Caco-2 (cell line): ENCODE data around the gene MLPH. TPM values are rescaled to one million over a fixed set of nuclear protein-coding genes. Genes with fewer than 3 reads are reported as not detected.

Experiments
- BruUV-seq: library from RNA; stranded (reverse); fragments of 400-500 nt; replicated peaks from 2 replicates; lab custom pipeline; 2021; lab: Mats Ljungman, UMichigan
- CTCF ChIA-PET: fragments of 300-600 bp; sonication (Branson Sonifier 250); formaldehyde crosslinking; loops from one replicate; lab custom pipeline; 2022; ENCODE audit warnings: antibody characterized with exemption; lab: Charles Lee
- POLR2A ChIA-PET: fragments of 300-600 bp; sonication (Branson Sonifier 250); formaldehyde crosslinking; loops from one replicate; lab custom pipeline; 2022; ENCODE audit warnings: antibody characterized with exemption; lab: Charles Lee
- DNase-seq, 2 experiments: peaks; one replicate each; pipeline versions ENCODE4 v3.0.0 to v3.0.0-alpha.2; 2020 to 2022
- H3K27me3 ChIP-seq: replicated peaks from 2 replicates; pipeline ENCODE4 v1.6.0; 2011; ENCODE audit warnings: low read length; ENCODE audit not compliant: control insufficient read depth, insufficient read depth
- H3K36me3 ChIP-seq: 2 replicates; pipeline ENCODE4 v1.5.1; 2011; ENCODE audit warnings: low read length; ENCODE audit not compliant: control insufficient read depth, insufficient read depth
- H3K4me1 ChIP-seq: fragments of 250-450 bp; sonication (Bioruptor Pico); 2 replicates; pipeline ENCODE4 v1.5.1; 2020; ENCODE audit warnings: mild to moderate bottlenecking
- H3K4me3 ChIP-seq: 2 replicates; pipeline ENCODE4 v1.5.1; 2011; ENCODE audit warnings: low read depth, mild to moderate bottlenecking, control low read depth, low read length
- H3K9me3 ChIP-seq: fragments of 250-450 bp; sonication (Bioruptor Pico); 2 replicates; pipeline ENCODE4 v1.5.1; 2020; ENCODE audit warnings: mild to moderate bottlenecking, moderate library complexity
- H3K27ac Mint-ChIP-seq: one replicate; pipeline ENCODE4 v1.8.0; 2022; ENCODE audit warnings: mixed read lengths; ENCODE audit not compliant: unreplicated experiment
- H3K27me3 Mint-ChIP-seq: one replicate; pipeline ENCODE4 v1.8.0; 2022; ENCODE audit warnings: mixed read lengths; ENCODE audit not compliant: insufficient read depth, unreplicated experiment
- H3K36me3 Mint-ChIP-seq: one replicate; pipeline ENCODE4 v1.8.0; 2022; ENCODE audit warnings: mild to moderate bottlenecking, mixed read lengths; ENCODE audit not compliant: insufficient read depth, unreplicated experiment
- H3K4me1 Mint-ChIP-seq: one replicate; pipeline ENCODE4 v1.8.0; 2022; ENCODE audit warnings: low read depth, mixed read lengths; ENCODE audit not compliant: unreplicated experiment
- H3K4me3 Mint-ChIP-seq: one replicate; pipeline ENCODE4 v1.8.0; 2022; ENCODE audit warnings: mild to moderate bottlenecking, moderate library complexity, mixed read lengths; ENCODE audit not compliant: unreplicated experiment
- H3K9me3 Mint-ChIP-seq: one replicate; pipeline ENCODE4 v1.8.0; 2022; ENCODE audit warnings: mixed read lengths; ENCODE audit not compliant: unreplicated experiment
- intact Hi-C: fragments of 100-400 bp; cut with micrococcal nuclease; formaldehyde crosslinking; loops from one replicate; pipeline ENCODE4 v1.10.0; 2022; ENCODE audit not compliant: unreplicated experiment
- total RNA-seq: library from RNA; stranded (reverse); gene quantifications from 2 replicates; pipeline ENCODE4 v1.2.3, GENCODE V29; 2022
- TF ChIP-seq, protein P1 (sequence below), 2 experiments: fragments of 200-600 bp in 1 of 2; IDR thresholded peaks; 1 replicate in 1 of 2; 2 replicates in 1 of 2; pipeline versions ENCODE4 v1.5.1 to v1.8.0; 2011 to 2022; ENCODE audit warnings: antibody characterized with exemption in 1 of 2, control low read depth in 1 of 2, inconsistent platforms in 1 of 2, low read depth in 1 of 2, low read length in 1 of 2, mild to moderate bottlenecking in 1 of 2, moderate library complexity in 1 of 2; ENCODE audit not compliant: insufficient read depth in 1 of 2, severe bottlenecking in 1 of 2, unreplicated experiment in 1 of 2

Gene MLPH
- total RNA-seq, 1 experiment from 2014 or later = not detected

DNA sequence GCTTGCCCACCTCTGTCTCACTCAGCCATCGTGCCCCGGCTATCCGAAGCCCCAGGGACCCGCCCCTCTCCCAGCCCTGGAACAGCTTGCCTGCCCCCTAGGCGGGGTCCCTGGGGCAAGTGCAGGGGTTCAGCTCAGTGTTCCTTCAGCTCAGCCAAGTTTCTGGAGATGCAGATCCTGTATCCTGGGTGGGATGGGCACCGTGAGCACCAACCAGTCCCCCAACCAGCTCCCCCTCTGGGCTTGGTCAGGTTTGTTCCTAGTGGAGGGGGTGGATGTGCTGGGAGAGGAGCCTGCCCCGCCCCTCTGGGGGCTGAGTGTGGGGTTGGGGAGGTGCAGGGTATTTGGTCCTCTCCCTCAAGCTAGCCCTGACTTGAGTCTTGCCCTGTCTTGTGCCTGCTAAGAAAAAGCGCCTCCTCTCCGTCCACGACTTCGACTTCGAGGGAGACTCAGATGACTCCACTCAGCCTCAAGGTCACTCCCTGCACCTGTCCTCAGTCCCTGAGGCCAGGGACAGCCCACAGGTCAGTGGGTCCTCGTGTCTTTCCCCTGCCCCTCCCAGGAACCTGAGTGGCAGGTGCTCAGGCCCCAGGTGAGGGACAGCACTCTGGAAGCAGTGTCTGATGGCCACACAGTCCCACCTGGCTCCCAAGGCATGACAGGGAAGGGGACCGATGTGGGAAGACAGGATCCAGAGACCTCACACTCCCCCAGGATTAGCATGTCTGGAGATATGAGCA lies 32.6 kb downstream of the MLPH start:
- intact Hi-C loops = no loop called here
- H3K4me3 Mint-ChIP-seq = no peak overlapping the region
- H3K36me3 Mint-ChIP-seq = no peaks in the 10 kb centered on the region
- no peaks in the 10 kb centered on the region for H3K9me3 Mint-ChIP-seq
- ChIA-PET CTCF (interaction anchor here (1.1 kb wide), 1 partner anchor 52 kb away, joined by 3 read pairs; no protein-coding TSS in a partner anchor), POLR2A (no interaction called here)
- no peaks in the 10 kb centered on the region for H3K4me1 ChIP-seq
- no peaks in the 10 kb centered on the region for H3K27me3 Mint-ChIP-seq
- DNase-seq = no peak
- TF ChIP-seq, protein P1, sequence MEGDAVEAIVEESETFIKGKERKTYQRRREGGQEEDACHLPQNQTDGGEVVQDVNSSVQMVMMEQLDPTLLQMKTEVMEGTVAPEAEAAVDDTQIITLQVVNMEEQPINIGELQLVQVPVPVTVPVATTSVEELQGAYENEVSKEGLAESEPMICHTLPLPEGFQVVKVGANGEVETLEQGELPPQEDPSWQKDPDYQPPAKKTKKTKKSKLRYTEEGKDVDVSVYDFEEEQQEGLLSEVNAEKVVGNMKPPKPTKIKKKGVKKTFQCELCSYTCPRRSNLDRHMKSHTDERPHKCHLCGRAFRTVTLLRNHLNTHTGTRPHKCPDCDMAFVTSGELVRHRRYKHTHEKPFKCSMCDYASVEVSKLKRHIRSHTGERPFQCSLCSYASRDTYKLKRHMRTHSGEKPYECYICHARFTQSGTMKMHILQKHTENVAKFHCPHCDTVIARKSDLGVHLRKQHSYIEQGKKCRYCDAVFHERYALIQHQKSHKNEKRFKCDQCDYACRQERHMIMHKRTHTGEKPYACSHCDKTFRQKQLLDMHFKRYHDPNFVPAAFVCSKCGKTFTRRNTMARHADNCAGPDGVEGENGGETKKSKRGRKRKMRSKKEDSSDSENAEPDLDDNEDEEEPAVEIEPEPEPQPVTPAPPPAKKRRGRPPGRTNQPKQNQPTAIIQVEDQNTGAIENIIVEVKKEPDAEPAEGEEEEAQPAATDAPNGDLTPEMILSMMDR (IDR thresholded peaks at IDR 0.05; ENCODE audit: insufficient read depth in 1 of 2, low read depth in 1 of 2, low read length in 1 of 2, severe bottlenecking in 1 of 2, unreplicated experiment in 1 of 2) = no peak
- no peaks in the 10 kb centered on the region for H3K4me1 Mint-ChIP-seq
- H3K27me3 ChIP-seq = no peaks in the 10 kb centered on the region
- no peak overlapping the region for H3K4me3 ChIP-seq
- BruUV-seq = no TSS peak
- no peaks in the 10 kb centered on the region for H3K9me3 ChIP-seq
- no peaks in the 10 kb centered on the region for H3K36me3 ChIP-seq
- H3K27ac Mint-ChIP-seq = no peak overlapping the region

DNA sequence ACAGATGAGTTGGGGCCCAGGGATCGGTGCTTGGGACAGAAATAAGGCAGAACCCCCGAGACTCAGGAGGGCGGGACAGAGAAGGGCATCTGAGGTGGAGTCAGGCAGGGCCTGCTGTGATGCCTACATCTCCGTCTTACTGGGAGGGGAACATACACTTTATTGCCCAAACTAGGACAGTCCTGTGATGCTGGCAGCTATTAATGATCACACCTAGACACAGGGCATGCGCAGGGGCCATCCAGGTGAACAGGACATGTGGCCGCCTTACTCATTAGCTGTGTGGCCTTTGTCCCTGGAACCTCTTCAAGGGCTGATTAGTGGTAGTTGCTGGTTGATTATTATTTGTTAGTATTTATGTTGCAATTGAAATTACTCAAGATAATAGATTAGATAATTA lies 33.2 kb downstream of the MLPH start:
- Mint-ChIP-seq H3K27ac (no peak overlapping the region), H3K4me3 (no peak overlapping the region), H3K9me3 (no peaks in the 10 kb centered on the region), H3K27me3 (no peaks in the 10 kb centered on the region), H3K36me3 (no peaks in the 10 kb centered on the region), H3K4me1 (no peaks in the 10 kb centered on the region)
- no peaks in the 10 kb centered on the region for H3K9me3 ChIP-seq
- H3K4me1 ChIP-seq = no peaks in the 10 kb centered on the region
- H3K36me3 ChIP-seq = no peaks in the 10 kb centered on the region
- no TSS peak for BruUV-seq
- CTCF ChIA-PET = interaction anchor here (1.1 to 1.7 kb wide), 2 partner anchors 8 to 51 kb away, joined by 3 to 6 read pairs; no protein-coding TSS in a partner anchor
- POLR2A ChIA-PET = no interaction called here
- no peaks in the 10 kb centered on the region for H3K27me3 ChIP-seq
- intact Hi-C loops = no loop called here
- H3K4me3 ChIP-seq = no peak overlapping the region
- no peak for DNase-seq
- TF ChIP-seq, protein P1 (IDR thresholded peaks at IDR 0.05; ENCODE audit: insufficient read depth in 1 of 2, low read depth in 1 of 2, low read length in 1 of 2, severe bottlenecking in 1 of 2, unreplicated experiment in 1 of 2) = no peak

DNA sequence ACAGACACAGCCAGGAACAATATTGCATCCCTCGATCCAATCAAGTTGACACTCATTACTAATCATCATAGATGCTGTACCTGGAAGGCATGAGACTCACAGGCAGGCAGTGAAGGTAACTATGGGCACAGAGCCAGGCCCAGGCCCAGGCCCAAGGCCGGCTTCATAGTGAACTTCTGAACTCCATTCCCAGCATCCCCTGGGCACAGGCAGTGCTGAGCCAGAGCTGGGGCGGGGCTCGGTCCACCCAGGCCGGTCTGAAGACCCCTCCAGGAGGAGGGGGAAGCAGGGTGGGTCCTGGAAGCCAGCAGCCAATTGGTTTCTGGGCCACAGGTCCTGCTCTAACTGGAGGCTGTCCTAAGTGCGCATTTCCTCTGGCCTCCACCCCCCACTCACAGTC lies 37.6 kb downstream of the MLPH start:
- Histone ChIP-seq H3K27me3 (no peaks in the 10 kb centered on the region), H3K9me3 (no peaks in the 10 kb centered on the region), H3K36me3 (no peaks in the 10 kb centered on the region), H3K4me3 (no peak overlapping the region), H3K4me1 (no peaks in the 10 kb centered on the region)
- Mint-ChIP-seq H3K27me3 (no peaks in the 10 kb centered on the region), H3K27ac (no peak overlapping the region), H3K4me3 (no peak overlapping the region), H3K36me3 (no peaks in the 10 kb centered on the region), H3K9me3 (no peaks in the 10 kb centered on the region), H3K4me1 (no peaks in the 10 kb centered on the region)
- CTCF ChIA-PET = no interaction called here
- TF ChIP-seq, protein P1 (IDR thresholded peaks at IDR 0.05; ENCODE audit: insufficient read depth in 1 of 2, low read depth in 1 of 2, low read length in 1 of 2, severe bottlenecking in 1 of 2, unreplicated experiment in 1 of 2) = no peak
- intact Hi-C loops = no loop called here
- POLR2A ChIA-PET = no interaction called here
- BruUV-seq = no TSS peak
- no peak for DNase-seq
